Measurements from ENCODE around the gene CRAT. TPM values are rescaled to one million over a fixed set of nuclear protein-coding genes. Genes with fewer than 3 reads are reported as not detected.
A peak's percentile ranks its signal among the peaks of the same experiment; 100 is the strongest.

The CRAT gene
- total RNA-seq (10 to 100 TPM in 4 of 5 donors, 1 to 10 TPM in 1; 6.6 to 17.5 (median 13.9) TPM), total RNA-seq (1.5 to 24.2 (median 12.2) reads per million in 29 experiments)
- 6.9 TPM for total RNA-seq (2013)

DNA sequence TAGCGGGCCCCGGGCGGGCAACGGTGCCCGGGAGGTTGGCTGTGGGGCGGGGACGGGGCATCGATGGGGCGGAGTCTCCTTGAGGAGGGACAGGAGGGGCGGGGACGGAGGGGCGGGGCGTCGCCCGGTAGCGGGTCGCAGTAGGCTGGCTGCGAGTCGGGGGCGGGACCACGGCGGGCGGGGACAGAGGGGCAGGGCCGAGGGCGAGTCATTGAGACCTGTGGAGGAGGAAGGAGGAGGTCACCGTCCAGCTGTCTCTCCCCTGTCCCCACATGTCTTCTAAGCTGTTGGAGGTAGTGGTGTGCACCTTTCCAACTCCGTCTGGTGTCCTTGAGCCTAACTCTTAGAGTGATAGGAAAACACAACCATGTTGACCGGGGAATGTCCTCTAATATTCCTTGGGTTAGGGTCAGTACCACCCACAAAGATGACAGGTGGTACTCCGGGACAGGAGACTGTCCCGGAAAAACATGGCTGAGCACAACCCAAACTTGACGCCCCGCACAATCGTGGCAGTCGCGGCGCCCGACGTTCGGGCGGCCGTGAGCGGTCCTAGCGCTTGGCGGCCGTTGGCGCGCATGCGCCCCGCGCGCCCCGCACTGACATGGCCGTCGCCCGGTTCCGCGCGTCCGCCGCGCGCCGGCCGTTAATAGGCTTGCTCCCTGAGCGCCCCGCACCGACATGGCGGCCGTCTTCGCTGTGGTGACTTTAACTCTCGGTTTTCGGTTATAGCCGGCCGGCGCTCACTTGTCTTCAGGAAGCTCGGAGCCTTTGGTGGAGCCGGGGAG lies at the start of gene CRAT, which contains the start of gene PTPA:
TSS of gene CRAT (minus strand) at position 54 of the 788 bp plus-strand sequence. CDS start 284 bp downstream, outside the sequence.
TSS of gene PTPA (plus strand) at position 676 of the 788 bp plus-strand sequence. CDS start 186 bp downstream, outside the sequence.
- Histone ChIP-seq H3K4me1 (ENCODE audit: control insufficient read depth in 1 of 2, extremely low read depth in 1 of 2, insufficient read depth in 2 of 2, low read length in 2 of 2) (peaks cover 3 to 27% of the 10 kb centered on the region in 2 experiments), H3K9me3 (no peaks in the 10 kb centered on the region), H3K27me3 (replicated peaks in 1 of 2; ENCODE audit: control insufficient read depth in 2 of 2, extremely low read depth in 1 of 2, insufficient read depth in 2 of 2, low read length in 1 of 2) (no peaks in the 10 kb centered on the region), H3K27ac (ENCODE audit: low read length) (peak within 1 kb of the TSS; percentile 93), H3K4me3 (ENCODE audit: control insufficient read depth in 1 of 2, extremely low read depth in 1 of 2, low read length in 1 of 2) (peak within 1 kb of the TSS; percentile 62 to 95), H3K36me3 (ENCODE audit: control insufficient read depth in 2 of 2, extremely low read depth in 1 of 2, insufficient read depth in 1 of 2, low read length in 1 of 2) (no peaks in the 10 kb centered on the region)
- peaks cover 3% of the 10 kb centered on the region for H3K36me3 Mint-ChIP-seq
- peak; percentile 87 to 90 (median 90) for ATAC-seq (replicated peaks in 1 of 4)
- WGBS (ENCODE audit: insufficient coverage), result under 1% methylated on average over 60 of the region's 77 CpGs
- H3K27me3 Mint-ChIP-seq, result no peaks in the 10 kb centered on the region
- ChIA-PET POLR2A (interaction anchor here in 1 of 2 donors (0.6 to 1.0 kb wide), 3 partner anchors 45 to 125 kb away, joined by 3 to 5 read pairs (median 4); partner anchors contain the start of gene SH3GLB2), CTCF (interaction anchor here (0.6 to 0.8 kb wide), 3 partner anchors 21 to 425 kb away, joined by 3 to 6 read pairs (median 6); no protein-coding TSS in a partner anchor)
- peaks cover 29 to 45% (median 38%) of the 10 kb centered on the region in 3 donors for H3K4me1 Mint-ChIP-seq
- H3K27ac Mint-ChIP-seq, result peak within 1 kb of the TSS; percentile 93 to 96
- peak within 1 kb of the TSS; percentile 85 to 96 (median 92) for H3K4me3 Mint-ChIP-seq
- peak; percentile 81 to 97 (median 93) for DNase-seq
- H3K9me3 Mint-ChIP-seq, result no peaks in the 10 kb centered on the region

DNA sequence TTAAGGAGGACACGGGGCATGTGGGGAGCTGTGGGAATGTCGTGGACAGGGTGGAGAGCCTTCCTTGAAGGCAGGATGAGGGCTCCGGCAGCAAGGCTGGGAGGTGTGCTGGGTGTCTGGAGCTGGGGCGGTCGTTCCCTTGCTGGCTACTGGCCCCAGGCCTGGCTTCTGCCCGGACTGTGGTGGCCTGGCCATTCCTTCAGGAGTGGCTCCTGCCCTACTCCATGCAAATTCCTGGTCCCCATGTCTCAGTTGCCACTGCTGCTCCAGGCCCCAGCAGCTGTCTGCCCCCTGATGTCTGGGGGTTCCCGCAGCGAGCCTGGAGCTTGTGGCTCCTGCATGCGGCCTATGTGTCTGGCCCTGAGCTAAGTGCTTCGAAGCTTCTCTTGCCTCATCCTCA lies 45.6 kb upstream of the CRAT start:
- Mint-ChIP-seq H3K27me3 (no peaks in the 10 kb centered on the region), H3K36me3 (peaks cover 3% of the 10 kb centered on the region), H3K4me3 (no peak overlapping the region), H3K4me1 (no peaks in the 10 kb centered on the region), H3K9me3 (no peaks in the 10 kb centered on the region), H3K27ac (no peak overlapping the region)
- no peak for DNase-seq
- no peak for ATAC-seq (replicated peaks in 1 of 4)
- Histone ChIP-seq H3K4me1 (ENCODE audit: control insufficient read depth in 1 of 2, extremely low read depth in 1 of 2, insufficient read depth in 2 of 2, low read length in 2 of 2) (no peaks in the 10 kb centered on the region), H3K4me3 (ENCODE audit: control insufficient read depth in 1 of 2, extremely low read depth in 1 of 2, low read length in 1 of 2) (no peak overlapping the region), H3K27ac (ENCODE audit: low read length) (no peak overlapping the region), H3K27me3 (replicated peaks in 1 of 2; ENCODE audit: control insufficient read depth in 2 of 2, extremely low read depth in 1 of 2, insufficient read depth in 2 of 2, low read length in 1 of 2) (no peaks in the 10 kb centered on the region), H3K9me3 (no peaks in the 10 kb centered on the region), H3K36me3 (ENCODE audit: control insufficient read depth in 2 of 2, extremely low read depth in 1 of 2, insufficient read depth in 1 of 2, low read length in 1 of 2) (peaks cover 0 to 12% of the 10 kb centered on the region in 2 donors)
- ChIA-PET POLR2A (no interaction called here), CTCF (interaction anchor here in 1 of 2 donors (1.6 kb wide), 1 partner anchor 18 kb away, joined by 5 read pairs; no protein-coding TSS in a partner anchor)
- 96% methylated on average over 5 of the region's 10 CpGs for WGBS (ENCODE audit: insufficient coverage)

DNA sequence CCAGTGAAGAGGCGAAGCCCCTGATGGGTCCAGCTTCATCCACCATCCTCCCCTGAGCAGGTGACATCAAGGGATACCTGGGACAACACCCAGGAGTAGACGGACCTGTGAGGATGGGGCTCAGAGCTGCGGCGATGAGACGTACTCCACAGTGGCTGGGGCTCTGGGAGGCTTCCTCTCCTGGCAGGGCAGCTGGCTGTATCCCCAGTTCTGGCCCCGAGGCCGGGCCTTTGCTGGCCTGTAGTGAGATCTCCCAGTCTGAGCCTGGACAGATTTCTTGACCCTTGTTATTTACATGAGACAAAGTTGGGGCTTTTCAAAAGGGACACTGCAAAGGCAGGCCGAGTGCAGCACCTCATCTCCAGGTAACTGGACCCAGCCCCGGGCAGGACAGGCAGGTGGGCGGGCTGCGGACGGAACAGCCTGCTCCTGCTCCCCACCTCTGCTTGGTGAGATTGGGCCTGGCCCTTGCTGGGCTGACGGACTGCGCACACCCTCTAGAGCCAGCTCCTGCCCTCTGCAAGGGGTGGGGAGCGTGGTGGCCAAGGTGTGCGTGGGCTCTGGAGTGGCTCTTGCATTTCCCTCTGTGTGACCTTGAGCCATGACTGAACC lies 44.4 kb upstream of the CRAT start:
- Histone ChIP-seq H3K36me3 (ENCODE audit: control insufficient read depth in 2 of 2, extremely low read depth in 1 of 2, insufficient read depth in 1 of 2, low read length in 1 of 2) (peaks cover under 1 to 15% of the 10 kb centered on the region in 2 donors), H3K4me1 (ENCODE audit: control insufficient read depth in 1 of 2, extremely low read depth in 1 of 2, insufficient read depth in 2 of 2, low read length in 2 of 2) (no peaks in the 10 kb centered on the region), H3K27ac (ENCODE audit: low read length) (no peak overlapping the region), H3K27me3 (replicated peaks in 1 of 2; ENCODE audit: control insufficient read depth in 2 of 2, extremely low read depth in 1 of 2, insufficient read depth in 2 of 2, low read length in 1 of 2) (no peaks in the 10 kb centered on the region), H3K9me3 (no peaks in the 10 kb centered on the region), H3K4me3 (ENCODE audit: control insufficient read depth in 1 of 2, extremely low read depth in 1 of 2, low read length in 1 of 2) (no peak overlapping the region)
- Mint-ChIP-seq H3K27me3 (no peaks in the 10 kb centered on the region), H3K4me3 (no peak overlapping the region), H3K9me3 (no peaks in the 10 kb centered on the region), H3K4me1 (no peaks in the 10 kb centered on the region), H3K27ac (no peak overlapping the region), H3K36me3 (peaks cover 7% of the 10 kb centered on the region)
- ChIA-PET POLR2A (interaction anchor here in 1 of 2 donors (0.5 kb wide), 1 partner anchor 204 kb away, joined by 3 read pairs; no protein-coding TSS in a partner anchor), CTCF (no interaction called here)
- 98% methylated on average over 9 of the region's 16 CpGs for WGBS (ENCODE audit: insufficient coverage)
- ATAC-seq (replicated peaks in 1 of 4) (no peak), DNase-seq (no peak)

DNA sequence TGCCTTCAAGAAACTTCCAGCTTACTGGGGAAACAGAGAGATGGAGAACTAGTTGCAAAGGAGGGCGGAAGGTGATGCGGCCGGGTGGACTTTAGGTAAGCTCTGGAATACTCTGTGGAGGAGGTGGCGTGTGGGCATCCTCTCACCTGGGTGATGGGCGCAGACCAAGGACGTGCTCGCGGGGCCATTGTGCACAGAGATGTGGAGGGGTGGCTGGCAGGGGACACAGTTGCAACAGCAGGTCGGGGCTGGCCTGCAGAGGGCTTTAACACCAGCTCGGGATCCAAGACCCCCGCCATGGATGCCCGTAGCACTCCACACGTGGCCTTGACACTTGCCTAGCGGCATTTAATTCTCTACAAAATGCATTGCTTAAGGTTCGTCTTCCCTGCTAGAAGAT lies 40.9 kb upstream of the CRAT start:
- 98% methylated on average over 15 of the region's 15 CpGs for WGBS (ENCODE audit: insufficient coverage)
- ChIA-PET CTCF (no interaction called here), POLR2A (no interaction called here)
- no peaks in the 10 kb centered on the region for H3K27me3 Mint-ChIP-seq
- H3K27ac ChIP-seq (ENCODE audit: low read length), result no peak overlapping the region
- no peak overlapping the region for H3K4me3 Mint-ChIP-seq
- no peaks in the 10 kb centered on the region for H3K27me3 ChIP-seq (replicated peaks in 1 of 2; ENCODE audit: control insufficient read depth in 2 of 2, extremely low read depth in 1 of 2, insufficient read depth in 2 of 2, low read length in 1 of 2)
- no peaks in the 10 kb centered on the region for H3K9me3 Mint-ChIP-seq
- H3K36me3 ChIP-seq (ENCODE audit: control insufficient read depth in 2 of 2, extremely low read depth in 1 of 2, insufficient read depth in 1 of 2, low read length in 1 of 2), result peaks cover 17 to 31% of the 10 kb centered on the region in 2 donors
- no peaks in the 10 kb centered on the region for H3K4me1 Mint-ChIP-seq
- no peaks in the 10 kb centered on the region for H3K9me3 ChIP-seq
- no peaks in the 10 kb centered on the region for H3K4me1 ChIP-seq (ENCODE audit: control insufficient read depth in 1 of 2, extremely low read depth in 1 of 2, insufficient read depth in 2 of 2, low read length in 2 of 2)
- no peak overlapping the region for H3K27ac Mint-ChIP-seq
- H3K36me3 Mint-ChIP-seq, result peaks cover 18% of the 10 kb centered on the region
- DNase-seq, result no peak
- ATAC-seq (replicated peaks in 1 of 4), result no peak
- no peak overlapping the region for H3K4me3 ChIP-seq (ENCODE audit: control insufficient read depth in 1 of 2, extremely low read depth in 1 of 2, low read length in 1 of 2)

DNA sequence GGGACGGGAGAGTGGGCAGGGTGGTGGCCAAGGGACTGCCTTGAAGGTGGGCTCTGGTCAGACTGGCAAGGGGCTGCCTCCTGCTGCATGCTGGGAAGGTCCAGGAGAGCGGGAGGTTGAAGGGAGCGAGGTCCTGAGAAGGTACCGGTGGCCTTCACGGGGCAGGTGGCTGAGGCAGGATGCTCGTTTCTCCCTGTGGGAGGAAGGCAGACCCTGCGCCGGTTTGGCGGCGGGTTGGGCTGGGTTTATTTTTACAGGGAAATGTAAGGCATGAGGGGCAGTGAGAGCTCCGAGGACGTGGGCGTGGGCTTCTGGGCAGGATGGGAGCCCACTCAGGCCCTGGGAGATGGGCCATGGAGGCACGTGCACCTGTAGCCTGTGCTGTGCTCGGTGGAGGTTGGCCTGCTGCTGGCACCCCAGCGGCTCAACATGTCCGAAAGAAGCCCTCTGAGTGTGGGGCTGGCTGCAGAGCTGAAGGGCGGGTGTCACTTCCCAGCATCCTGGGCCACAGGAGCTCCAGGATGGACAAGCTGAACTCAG lies 40.1 kb upstream of the CRAT start:
- WGBS (ENCODE audit: insufficient coverage), result 95% methylated on average over 18 of the region's 18 CpGs
- no peaks in the 10 kb centered on the region for H3K4me1 Mint-ChIP-seq
- H3K27ac Mint-ChIP-seq, result no peak overlapping the region
- no peaks in the 10 kb centered on the region for H3K27me3 Mint-ChIP-seq
- ATAC-seq (replicated peaks in 1 of 4) (no peak), DNase-seq (no peak)
- H3K9me3 Mint-ChIP-seq, result no peaks in the 10 kb centered on the region
- POLR2A ChIA-PET, result no interaction called here
- H3K4me3 Mint-ChIP-seq, result no peak overlapping the region
- no peaks in the 10 kb centered on the region for H3K27me3 ChIP-seq (replicated peaks in 1 of 2; ENCODE audit: control insufficient read depth in 2 of 2, extremely low read depth in 1 of 2, insufficient read depth in 2 of 2, low read length in 1 of 2)
- H3K9me3 ChIP-seq, result no peaks in the 10 kb centered on the region
- CTCF ChIA-PET, result no interaction called here
- no peak overlapping the region for H3K4me3 ChIP-seq (ENCODE audit: control insufficient read depth in 1 of 2, extremely low read depth in 1 of 2, low read length in 1 of 2)
- H3K36me3 ChIP-seq (ENCODE audit: control insufficient read depth in 2 of 2, extremely low read depth in 1 of 2, insufficient read depth in 1 of 2, low read length in 1 of 2), result peaks cover 17 to 31% of the 10 kb centered on the region in 2 donors
- no peaks in the 10 kb centered on the region for H3K4me1 ChIP-seq (ENCODE audit: control insufficient read depth in 1 of 2, extremely low read depth in 1 of 2, insufficient read depth in 2 of 2, low read length in 2 of 2)
- peaks cover 18% of the 10 kb centered on the region for H3K36me3 Mint-ChIP-seq
- H3K27ac ChIP-seq (ENCODE audit: low read length), result no peak overlapping the region

DNA sequence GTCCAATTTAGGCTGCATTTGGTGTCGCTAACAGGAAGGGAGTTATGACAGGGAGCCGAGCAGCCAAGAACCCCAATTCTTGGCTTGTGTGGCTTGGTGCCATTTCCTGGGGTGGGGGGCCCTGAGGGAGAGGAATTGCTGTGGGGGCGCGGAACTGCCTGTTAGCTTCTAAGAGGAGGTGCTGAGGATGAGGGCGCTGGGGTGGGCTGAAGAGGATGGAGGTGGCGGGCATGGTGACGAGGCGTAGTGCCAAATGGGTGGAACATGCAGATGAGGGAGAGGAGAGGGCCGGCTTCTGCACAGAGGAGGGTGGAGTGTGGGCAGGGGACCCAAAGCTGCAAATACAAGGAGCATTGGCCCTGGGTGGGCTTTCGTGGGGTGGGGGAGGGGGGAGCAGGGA lies 39.5 kb upstream of the CRAT start:
- CTCF ChIA-PET, result no interaction called here
- no peak for ATAC-seq (replicated peaks in 1 of 4)
- no peaks in the 10 kb centered on the region for H3K9me3 Mint-ChIP-seq
- POLR2A ChIA-PET, result no interaction called here
- Histone ChIP-seq H3K36me3 (ENCODE audit: control insufficient read depth in 2 of 2, extremely low read depth in 1 of 2, insufficient read depth in 1 of 2, low read length in 1 of 2) (peaks cover 17 to 30% of the 10 kb centered on the region in 2 donors), H3K9me3 (no peaks in the 10 kb centered on the region), H3K4me3 (ENCODE audit: control insufficient read depth in 1 of 2, extremely low read depth in 1 of 2, low read length in 1 of 2) (no peak overlapping the region), H3K27ac (ENCODE audit: low read length) (no peak overlapping the region), H3K4me1 (ENCODE audit: control insufficient read depth in 1 of 2, extremely low read depth in 1 of 2, insufficient read depth in 2 of 2, low read length in 2 of 2) (no peaks in the 10 kb centered on the region), H3K27me3 (replicated peaks in 1 of 2; ENCODE audit: control insufficient read depth in 2 of 2, extremely low read depth in 1 of 2, insufficient read depth in 2 of 2, low read length in 1 of 2) (no peaks in the 10 kb centered on the region)
- no peaks in the 10 kb centered on the region for H3K4me1 Mint-ChIP-seq
- WGBS (ENCODE audit: insufficient coverage), result 89% methylated on average over 10 of the region's 10 CpGs
- no peak for DNase-seq
- H3K36me3 Mint-ChIP-seq, result peaks cover 18% of the 10 kb centered on the region
- no peak overlapping the region for H3K4me3 Mint-ChIP-seq
- no peak overlapping the region for H3K27ac Mint-ChIP-seq
- H3K27me3 Mint-ChIP-seq, result no peaks in the 10 kb centered on the region

Data from T-cell (primary cell).